ENCODE measurements around the gene CCDC148.

CCDC148 gene

GRCh38 chr2:158496986-158497385 is 40.4 kb upstream of the CCDC148 start:
- Histone ChIP-seq H3K4me1 (ENCODE audit: control insufficient read depth in 2 of 2, insufficient read depth in 2 of 2, low read length in 2 of 2) (peaks cover 0 to 5% of the 10 kb centered on the region in 2 donors), H3K27ac (ENCODE audit: low read depth in 2 of 2, low read length in 2 of 2) (no peak overlapping the region), H3K9me3 (ENCODE audit: control insufficient read depth in 2 of 2, low read length in 2 of 2) (no peaks in the 10 kb centered on the region), H3K9ac (ENCODE audit: low read depth in 1 of 2, low read length in 2 of 2) (no peak overlapping the region), H3K4me3 (ENCODE audit: low read length in 2 of 2) (no peak overlapping the region), H3K36me3 (ENCODE audit: control insufficient read depth in 2 of 2, insufficient read depth in 2 of 2, low read length in 2 of 2) (no peaks in the 10 kb centered on the region), H3K27me3 (ENCODE audit: control insufficient read depth in 2 of 2, insufficient read depth in 2 of 2, low read length in 2 of 2) (no peaks in the 10 kb centered on the region)

DNA sequence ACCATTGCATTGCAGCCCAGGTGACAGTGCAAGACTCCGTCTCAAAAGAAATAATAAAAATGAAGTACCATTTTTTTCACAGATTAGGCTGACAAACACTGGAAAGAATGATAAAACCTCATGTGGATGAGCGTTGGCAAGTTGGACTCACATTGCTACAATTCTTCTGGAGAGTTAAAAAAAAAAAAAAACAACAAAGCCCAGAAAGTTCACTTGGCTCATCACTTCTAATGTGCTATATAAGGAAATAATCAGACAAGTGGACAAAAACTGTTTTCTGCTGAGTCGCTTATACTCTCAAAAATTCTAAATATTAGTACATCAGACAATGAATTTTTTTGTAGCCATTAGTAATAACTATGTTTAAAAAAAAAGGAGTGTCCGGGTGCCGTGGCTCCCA is 38.6 kb upstream of the CCDC148 start:
- H3K4me3 ChIP-seq (ENCODE audit: low read length in 2 of 2), result no peak overlapping the region
- H3K4me1 ChIP-seq (ENCODE audit: control insufficient read depth in 2 of 2, insufficient read depth in 2 of 2, low read length in 2 of 2), result peaks cover 0 to 5% of the 10 kb centered on the region in 2 donors
- no peaks in the 10 kb centered on the region for H3K27me3 ChIP-seq (ENCODE audit: control insufficient read depth in 2 of 2, insufficient read depth in 2 of 2, low read length in 2 of 2)
- no peaks in the 10 kb centered on the region for H3K9me3 ChIP-seq (ENCODE audit: control insufficient read depth in 2 of 2, low read length in 2 of 2)
- H3K36me3 ChIP-seq (ENCODE audit: control insufficient read depth in 2 of 2, insufficient read depth in 2 of 2, low read length in 2 of 2), result no peaks in the 10 kb centered on the region
- no peak overlapping the region for H3K27ac ChIP-seq (ENCODE audit: low read depth in 2 of 2, low read length in 2 of 2)
- H3K9ac ChIP-seq (ENCODE audit: low read depth in 1 of 2, low read length in 2 of 2), result no peak overlapping the region

GRCh38 chr2:158493458-158493857 is 36.9 kb upstream of the CCDC148 start:
- H3K27ac ChIP-seq (ENCODE audit: low read depth in 2 of 2, low read length in 2 of 2), result no peak overlapping the region
- H3K27me3 ChIP-seq (ENCODE audit: control insufficient read depth in 2 of 2, insufficient read depth in 2 of 2, low read length in 2 of 2), result no peaks in the 10 kb centered on the region
- no peaks in the 10 kb centered on the region for H3K9me3 ChIP-seq (ENCODE audit: control insufficient read depth in 2 of 2, low read length in 2 of 2)
- peaks cover 0 to 5% of the 10 kb centered on the region in 2 donors for H3K4me1 ChIP-seq (ENCODE audit: control insufficient read depth in 2 of 2, insufficient read depth in 2 of 2, low read length in 2 of 2)
- H3K4me3 ChIP-seq (ENCODE audit: low read length in 2 of 2), result no peak overlapping the region
- H3K9ac ChIP-seq (ENCODE audit: low read depth in 1 of 2, low read length in 2 of 2), result no peak overlapping the region
- no peaks in the 10 kb centered on the region for H3K36me3 ChIP-seq (ENCODE audit: control insufficient read depth in 2 of 2, insufficient read depth in 2 of 2, low read length in 2 of 2)

DNA sequence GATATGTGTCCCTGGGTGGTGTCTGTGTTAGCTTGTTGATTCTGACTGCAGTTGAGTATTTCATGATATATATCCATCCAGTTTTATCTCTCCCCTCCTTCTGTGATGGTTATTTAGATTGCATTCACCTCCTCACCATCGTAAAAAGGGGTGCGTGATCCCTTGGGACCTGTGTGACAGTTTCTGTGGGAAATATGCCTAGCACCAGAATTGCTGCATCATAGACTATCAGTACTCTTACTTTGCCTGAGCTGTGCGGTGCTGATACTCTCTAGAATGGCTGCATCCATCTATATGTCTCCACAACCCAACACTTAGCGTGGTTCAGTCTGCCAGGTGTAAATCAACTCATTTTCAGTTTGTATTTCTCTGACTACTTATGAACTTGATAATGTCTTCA is 34.5 kb upstream of the CCDC148 start:
- Histone ChIP-seq H3K4me3 (ENCODE audit: low read length in 2 of 2) (no peak overlapping the region), H3K27me3 (ENCODE audit: control insufficient read depth in 2 of 2, insufficient read depth in 2 of 2, low read length in 2 of 2) (no peaks in the 10 kb centered on the region), H3K36me3 (ENCODE audit: control insufficient read depth in 2 of 2, insufficient read depth in 2 of 2, low read length in 2 of 2) (no peaks in the 10 kb centered on the region), H3K4me1 (ENCODE audit: control insufficient read depth in 2 of 2, insufficient read depth in 2 of 2, low read length in 2 of 2) (no peaks in the 10 kb centered on the region), H3K9me3 (ENCODE audit: control insufficient read depth in 2 of 2, low read length in 2 of 2) (no peaks in the 10 kb centered on the region), H3K9ac (ENCODE audit: low read depth in 1 of 2, low read length in 2 of 2) (no peak overlapping the region), H3K27ac (ENCODE audit: low read depth in 2 of 2, low read length in 2 of 2) (no peak overlapping the region)

- H3K4me3 ChIP-seq (ENCODE audit: low read length in 2 of 2), result no peak overlapping the region
- no peaks in the 10 kb centered on the region for H3K4me1 ChIP-seq (ENCODE audit: control insufficient read depth in 2 of 2, insufficient read depth in 2 of 2, low read length in 2 of 2)
- no peaks in the 10 kb centered on the region for H3K9me3 ChIP-seq (ENCODE audit: control insufficient read depth in 2 of 2, low read length in 2 of 2)
- H3K27ac ChIP-seq (ENCODE audit: low read depth in 2 of 2, low read length in 2 of 2), result no peak overlapping the region
- H3K9ac ChIP-seq (ENCODE audit: low read depth in 1 of 2, low read length in 2 of 2), result no peak overlapping the region
- H3K27me3 ChIP-seq (ENCODE audit: control insufficient read depth in 2 of 2, insufficient read depth in 2 of 2, low read length in 2 of 2), result no peaks in the 10 kb centered on the region
- no peaks in the 10 kb centered on the region for H3K36me3 ChIP-seq (ENCODE audit: control insufficient read depth in 2 of 2, insufficient read depth in 2 of 2, low read length in 2 of 2)
Measured at GRCh38 chr2:158489366-158490112, 33.0 kb upstream of the CCDC148 start.

DNA sequence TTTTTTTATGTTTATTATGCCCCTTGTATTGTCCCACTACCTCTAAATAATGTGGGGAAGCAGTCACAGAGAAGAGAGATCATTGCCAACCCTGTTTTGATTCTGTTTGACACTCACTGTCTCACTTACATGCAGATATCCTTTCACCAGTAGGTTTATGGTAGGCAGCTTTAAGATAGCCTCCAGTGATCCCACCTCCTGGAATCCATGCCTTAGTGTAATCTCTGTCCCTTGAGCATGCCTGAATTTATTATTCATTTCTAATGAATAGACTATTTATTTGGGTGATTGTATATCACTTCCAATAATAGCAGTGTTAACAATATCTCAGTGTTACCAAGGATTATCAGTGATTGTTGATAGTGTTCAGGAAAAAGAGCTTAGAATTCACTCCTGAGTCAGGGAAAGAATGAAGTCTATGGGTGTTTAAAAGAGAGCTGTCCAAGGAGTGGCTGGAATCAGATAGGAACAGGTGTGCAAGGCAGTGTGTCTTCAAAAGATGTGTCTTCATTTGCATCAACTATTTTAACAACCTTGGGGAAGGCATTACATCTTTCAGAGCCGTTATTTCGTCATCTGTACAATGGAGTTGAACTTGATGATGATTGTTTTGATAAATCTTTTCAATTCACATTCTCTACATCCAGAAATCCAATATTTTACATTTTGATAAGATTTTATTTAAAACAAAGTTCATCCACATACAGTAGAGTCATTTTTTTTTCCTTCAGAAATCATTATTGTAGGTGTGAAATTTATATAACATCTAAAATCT is 32.1 kb upstream of the CCDC148 start:
- no peak overlapping the region for H3K27ac ChIP-seq (ENCODE audit: low read depth in 2 of 2, low read length in 2 of 2)
- no peaks in the 10 kb centered on the region for H3K27me3 ChIP-seq (ENCODE audit: control insufficient read depth in 2 of 2, insufficient read depth in 2 of 2, low read length in 2 of 2)
- no peaks in the 10 kb centered on the region for H3K4me1 ChIP-seq (ENCODE audit: control insufficient read depth in 2 of 2, insufficient read depth in 2 of 2, low read length in 2 of 2)
- no peaks in the 10 kb centered on the region for H3K9me3 ChIP-seq (ENCODE audit: control insufficient read depth in 2 of 2, low read length in 2 of 2)
- H3K9ac ChIP-seq (ENCODE audit: low read depth in 1 of 2, low read length in 2 of 2), result no peak overlapping the region
- no peak overlapping the region for H3K4me3 ChIP-seq (ENCODE audit: low read length in 2 of 2)
- H3K36me3 ChIP-seq (ENCODE audit: control insufficient read depth in 2 of 2, insufficient read depth in 2 of 2, low read length in 2 of 2), result no peaks in the 10 kb centered on the region

GRCh38 chr2:158487419-158487818 is 30.9 kb upstream of the CCDC148 start:
- H3K27ac ChIP-seq (ENCODE audit: low read depth in 2 of 2, low read length in 2 of 2), result no peak overlapping the region
- H3K4me1 ChIP-seq (ENCODE audit: control insufficient read depth in 2 of 2, insufficient read depth in 2 of 2, low read length in 2 of 2), result no peaks in the 10 kb centered on the region
- no peak overlapping the region for H3K4me3 ChIP-seq (ENCODE audit: low read length in 2 of 2)

GRCh38 chr2:158486970-158487325 is 30.4 kb upstream of the CCDC148 start:
- no peaks in the 10 kb centered on the region for H3K27me3 ChIP-seq (ENCODE audit: control insufficient read depth in 2 of 2, insufficient read depth in 2 of 2, low read length in 2 of 2)
- H3K27ac ChIP-seq (ENCODE audit: low read depth in 2 of 2, low read length in 2 of 2), result no peak overlapping the region
- H3K4me3 ChIP-seq (ENCODE audit: low read length in 2 of 2), result no peak overlapping the region
- no peaks in the 10 kb centered on the region for H3K9me3 ChIP-seq (ENCODE audit: control insufficient read depth in 2 of 2, low read length in 2 of 2)
- H3K4me1 ChIP-seq (ENCODE audit: control insufficient read depth in 2 of 2, insufficient read depth in 2 of 2, low read length in 2 of 2), result no peaks in the 10 kb centered on the region
- H3K36me3 ChIP-seq (ENCODE audit: control insufficient read depth in 2 of 2, insufficient read depth in 2 of 2, low read length in 2 of 2), result no peaks in the 10 kb centered on the region
- no peak overlapping the region for H3K9ac ChIP-seq (ENCODE audit: low read depth in 1 of 2, low read length in 2 of 2)

More at GRCh38 chr2:158487419-158487818, 30.9 kb upstream of the CCDC148 start:
- no peaks in the 10 kb centered on the region for H3K27me3 ChIP-seq (ENCODE audit: control insufficient read depth in 2 of 2, insufficient read depth in 2 of 2, low read length in 2 of 2)
- no peaks in the 10 kb centered on the region for H3K9me3 ChIP-seq (ENCODE audit: control insufficient read depth in 2 of 2, low read length in 2 of 2)
- H3K9ac ChIP-seq (ENCODE audit: low read depth in 1 of 2, low read length in 2 of 2), result no peak overlapping the region
- H3K36me3 ChIP-seq (ENCODE audit: control insufficient read depth in 2 of 2, insufficient read depth in 2 of 2, low read length in 2 of 2), result no peaks in the 10 kb centered on the region

- Histone ChIP-seq H3K36me3 (ENCODE audit: control insufficient read depth in 2 of 2, insufficient read depth in 2 of 2, low read length in 2 of 2) (no peaks in the 10 kb centered on the region), H3K9ac (ENCODE audit: low read depth in 1 of 2, low read length in 2 of 2) (no peak overlapping the region), H3K9me3 (ENCODE audit: control insufficient read depth in 2 of 2, low read length in 2 of 2) (no peaks in the 10 kb centered on the region), H3K4me1 (ENCODE audit: control insufficient read depth in 2 of 2, insufficient read depth in 2 of 2, low read length in 2 of 2) (no peaks in the 10 kb centered on the region), H3K4me3 (ENCODE audit: low read length in 2 of 2) (no peak overlapping the region), H3K27ac (ENCODE audit: low read depth in 2 of 2, low read length in 2 of 2) (no peak overlapping the region), H3K27me3 (ENCODE audit: control insufficient read depth in 2 of 2, insufficient read depth in 2 of 2, low read length in 2 of 2) (no peaks in the 10 kb centered on the region)
Measured at GRCh38 chr2:158486150-158486969, 29.8 kb upstream of the CCDC148 start.
